WI38 (cell line): ENCODE results near the gene SPACA7.

Source experiments
- H3K4me3 ChIP-seq: 2 replicates; pipeline ENCODE4 v1.5.1; 2011; ENCODE audit warnings: low read depth, mild to moderate bottlenecking, control low read depth, low read length
- CTCF ChIP-seq: IDR thresholded peaks from 2 replicates; pipeline ENCODE4 v1.5.1; 2012; ENCODE audit warnings: low read depth, mild to moderate bottlenecking, control low read depth, low read length

SPACA7 gene

DNA sequence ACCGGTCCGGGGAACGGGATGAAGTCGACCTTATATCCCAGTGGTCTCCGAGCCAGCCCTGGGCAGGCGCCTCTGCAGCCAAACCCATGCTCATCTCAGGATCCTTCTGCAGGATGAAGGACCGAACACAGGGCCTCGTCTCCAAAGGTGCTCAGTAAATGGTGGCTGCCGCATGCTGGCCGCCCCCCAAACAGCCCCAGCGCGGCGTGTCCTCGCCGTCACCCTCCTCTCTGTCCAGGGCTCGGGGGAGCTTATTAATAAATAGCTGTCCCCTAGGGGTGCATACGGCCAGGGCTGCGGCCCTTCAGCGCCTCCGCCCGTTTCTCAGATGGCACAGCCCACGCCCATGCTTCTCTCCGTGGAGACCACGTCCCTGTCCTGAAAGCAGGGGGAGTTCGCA, 32.6 kb upstream of the SPACA7 start:
- H3K4me3 ChIP-seq, result no peak overlapping the region
- TF ChIP-seq CTCF, result no peak

DNA sequence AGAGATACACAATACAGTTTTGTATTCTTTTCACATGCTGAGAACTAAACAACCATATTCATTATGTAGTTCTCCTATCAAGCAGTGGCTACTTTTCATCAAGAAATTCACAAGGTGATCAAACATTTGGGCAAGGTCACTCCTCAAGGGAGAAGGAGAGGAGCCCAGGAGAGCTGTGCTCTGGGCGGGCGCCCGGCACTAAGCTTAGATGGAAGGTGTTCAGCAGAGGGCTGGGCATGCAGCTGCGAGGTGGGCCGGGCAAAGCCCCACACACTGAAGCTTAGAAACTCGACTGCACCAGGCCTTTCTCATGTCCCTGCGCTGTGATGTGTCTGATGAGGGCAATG, 30.4 kb upstream of the SPACA7 start:
- TF ChIP-seq CTCF, result no peak
- no peak overlapping the region for H3K4me3 ChIP-seq

DNA sequence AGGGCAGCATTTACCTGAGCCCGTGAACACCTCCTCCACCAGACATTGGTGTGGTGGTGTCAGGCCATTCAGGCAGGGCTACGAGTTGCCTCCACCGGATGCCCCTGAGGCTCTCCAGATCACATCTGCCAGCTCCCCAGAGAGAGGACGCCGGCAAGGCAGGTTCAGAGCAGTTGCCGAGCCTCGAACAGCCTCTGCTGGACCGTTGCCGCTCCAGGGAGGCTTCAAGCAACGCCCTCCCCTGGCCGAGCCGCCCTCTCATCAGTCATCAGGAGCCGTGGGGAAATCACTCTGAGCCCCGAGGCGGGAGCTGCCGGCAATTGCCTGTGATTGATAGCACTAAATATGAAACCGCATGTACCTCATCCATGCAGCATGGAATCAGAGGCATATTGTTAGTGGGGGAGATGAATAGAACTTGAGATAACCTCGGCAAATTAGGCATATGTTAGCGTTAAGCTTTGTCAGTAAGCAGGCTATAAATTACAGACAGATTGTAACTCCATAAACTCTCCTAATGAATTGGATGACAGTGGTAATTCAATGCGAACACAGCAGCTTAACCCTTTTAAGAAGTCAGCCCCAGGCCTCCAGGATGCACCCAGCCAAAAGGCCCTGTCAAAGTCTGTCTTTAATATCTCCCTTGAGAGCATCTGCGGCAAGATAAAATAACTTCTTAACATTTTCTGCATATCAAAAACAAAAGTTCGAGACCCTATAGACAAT, 29.8 kb upstream of the SPACA7 start:
- TF ChIP-seq CTCF, result no peak
- no peak overlapping the region for H3K4me3 ChIP-seq

- no peak overlapping the region for H3K4me3 ChIP-seq
- TF ChIP-seq CTCF, result no peak
Observed at GRCh38 chr13:112346899-112347229, 29.3 kb upstream of the SPACA7 start.

DNA sequence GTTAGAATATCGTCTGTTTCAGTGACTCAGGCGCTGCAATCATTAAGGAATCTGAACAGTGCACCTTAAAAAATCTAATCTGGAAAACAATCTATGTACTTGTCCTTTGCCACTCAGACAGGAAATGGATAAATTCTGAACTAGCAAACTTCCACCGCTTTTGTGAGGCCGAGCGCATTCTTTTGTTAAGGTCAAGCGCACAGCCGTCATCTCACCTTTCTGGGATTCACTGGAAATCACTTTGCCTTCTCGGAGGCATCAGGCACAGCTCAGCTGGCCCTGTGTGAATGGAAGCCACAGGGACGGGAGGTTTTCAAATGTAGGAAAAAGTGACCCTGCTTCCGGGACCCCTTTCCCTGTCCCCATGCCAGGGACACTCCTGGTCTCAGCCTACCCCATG, 28.2 kb upstream of the SPACA7 start:
- H3K4me3 ChIP-seq, result no peak overlapping the region
- TF ChIP-seq CTCF, result no peak

- TF ChIP-seq CTCF, result no peak
- H3K4me3 ChIP-seq, result no peak overlapping the region
Observed at GRCh38 chr13:112348642-112349345, 27.4 kb upstream of the SPACA7 start.

- no peak for TF ChIP-seq CTCF
Observed at GRCh38 chr13:112349681-112350080, 26.5 kb upstream of the SPACA7 start.

More at GRCh38 chr13:112349681-112350080, 26.5 kb upstream of the SPACA7 start:
- H3K4me3 ChIP-seq, result no peak overlapping the region
